MM.1S (cell line): ENCODE data around the gene ANKRD2.

Experiments used
- DNase-seq: peaks from one replicate; pipeline ENCODE4 v3.0.0-alpha.2; 2015
- H2AFZ ChIP-seq: fragments of 300-600 bp; sonication (generic); 2 replicates; pipeline ENCODE4 v1.6.0; 2016; ENCODE audit warnings: antibody characterized with exemption, low read length
- H3F3A ChIP-seq: fragments of 300-600 bp; sonication (generic); 2 replicates; pipeline ENCODE4 v1.6.1; 2016; ENCODE audit warnings: mild to moderate bottlenecking, antibody characterized with exemption, low read length, moderate library complexity, mixed read lengths; ENCODE audit not compliant: insufficient read depth
- H3K27ac ChIP-seq: fragments of 300-600 bp; sonication (generic); 2 replicates; pipeline ENCODE4 v1.5.1; 2016; ENCODE audit warnings: mild to moderate bottlenecking, low read length
- H3K27me3 ChIP-seq: fragments of 300-600 bp; sonication (generic); replicated peaks from 2 replicates; pipeline ENCODE4 v1.6.0; 2016; ENCODE audit warnings: low read length; ENCODE audit not compliant: insufficient read depth
- H3K36me3 ChIP-seq: fragments of 300-600 bp; sonication (generic); replicated peaks from 2 replicates; pipeline ENCODE4 v1.6.1; 2016; ENCODE audit warnings: mild to moderate bottlenecking, low read length, mixed read lengths; ENCODE audit not compliant: insufficient read depth
- H3K4me1 ChIP-seq: fragments of 300-600 bp; sonication (generic); 2 replicates; pipeline ENCODE4 v1.6.1; 2016; ENCODE audit warnings: low read length, mixed read lengths
- H3K4me2 ChIP-seq: fragments of 300-600 bp; sonication (generic); 2 replicates; pipeline ENCODE4 v1.6.0; 2016; ENCODE audit warnings: low read depth, low read length
- H3K4me3 ChIP-seq: fragments of 300-600 bp; sonication (generic); 2 replicates; pipeline ENCODE4 v1.5.1; 2016; ENCODE audit warnings: low read length, mixed read lengths
- H3K79me2 ChIP-seq: fragments of 300-600 bp; sonication (generic); 2 replicates; pipeline ENCODE4 v1.6.1; 2016; ENCODE audit warnings: mixed run types, low read length, mixed read lengths
- H3K9ac ChIP-seq: fragments of 300-600 bp; sonication (generic); 2 replicates; pipeline ENCODE4 v1.6.1; 2016; ENCODE audit warnings: low read length, mixed read lengths
- H3K9me2 ChIP-seq: fragments of 300-600 bp; sonication (generic); replicated peaks from 2 replicates; pipeline ENCODE4 v1.6.1; 2016; ENCODE audit warnings: mild to moderate bottlenecking, low read length, mixed read lengths; ENCODE audit not compliant: insufficient read depth
- H3K9me3 ChIP-seq: fragments of 300-600 bp; sonication (generic); replicated peaks from 2 replicates; pipeline ENCODE4 v1.6.1; 2016; ENCODE audit warnings: mild to moderate bottlenecking, low read length, mixed read lengths; ENCODE audit not compliant: insufficient read depth
- H4K20me1 ChIP-seq: fragments of 300-600 bp; sonication (generic); 2 replicates; pipeline ENCODE4 v1.6.1; 2016; ENCODE audit warnings: mild to moderate bottlenecking, low read length, moderate library complexity, mixed read lengths; ENCODE audit not compliant: insufficient read depth
- EZH2 ChIP-seq: fragments of 300-600 bp; sonication (generic); optimal IDR thresholded peaks from 2 replicates; pipeline ENCODE3; 2017; ENCODE audit warnings: low read depth, mild to moderate bottlenecking, antibody characterized with exemption, low read length, mixed read lengths
- EZH2phosphoT487 ChIP-seq: fragments of 300-600 bp; sonication (generic); IDR thresholded peaks from 2 replicates; pipeline ENCODE4 v1.6.1; 2018; ENCODE audit warnings: antibody characterized with exemption, low read length
- TF ChIP-seq, protein P1 (sequence below): fragments of 300-600 bp; sonication (generic); IDR thresholded peaks from 2 replicates; pipeline ENCODE4 v1.5.1; 2016; ENCODE audit warnings: antibody characterized with exemption, low read length, mixed read lengths

ANKRD2 gene

DNA sequence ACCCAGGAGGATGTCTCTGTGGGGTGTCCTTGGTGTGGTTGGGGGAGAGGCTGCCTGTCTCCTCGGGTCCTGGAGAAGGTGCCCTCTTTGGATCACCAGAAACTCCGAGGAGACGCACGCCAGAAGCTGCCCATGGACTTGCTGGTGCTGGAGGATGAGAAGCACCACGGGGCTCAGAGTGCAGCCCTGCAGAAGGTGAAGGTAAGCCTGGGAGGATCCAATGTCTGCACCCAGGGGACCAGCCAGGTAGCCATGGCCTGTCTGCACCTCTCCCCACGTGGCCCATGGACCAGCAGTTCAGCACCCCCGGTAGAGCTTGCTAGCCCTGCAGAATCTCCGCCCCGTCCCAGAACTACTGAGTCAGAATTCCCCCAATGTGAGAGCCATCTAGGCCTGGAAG is 5.1 kb downstream of the ANKRD2 start:
- H3K79me2 ChIP-seq = no peaks in the 10 kb centered on the region
- H3K36me3 ChIP-seq = no peaks in the 10 kb centered on the region
- no peak for DNase-seq
- no peak overlapping the region for H3K4me3 ChIP-seq
- no peak overlapping the region for H3K27ac ChIP-seq
- H3K9me2 ChIP-seq = no peaks in the 10 kb centered on the region
- H3F3A ChIP-seq = no peaks in the 10 kb centered on the region
- no peaks in the 10 kb centered on the region for H3K9me3 ChIP-seq
- no peak overlapping the region for H3K4me2 ChIP-seq
- TF ChIP-seq EZH2 = no peak
- TF ChIP-seq EZH2phosphoT487 = no peak
- TF ChIP-seq, protein P1, sequence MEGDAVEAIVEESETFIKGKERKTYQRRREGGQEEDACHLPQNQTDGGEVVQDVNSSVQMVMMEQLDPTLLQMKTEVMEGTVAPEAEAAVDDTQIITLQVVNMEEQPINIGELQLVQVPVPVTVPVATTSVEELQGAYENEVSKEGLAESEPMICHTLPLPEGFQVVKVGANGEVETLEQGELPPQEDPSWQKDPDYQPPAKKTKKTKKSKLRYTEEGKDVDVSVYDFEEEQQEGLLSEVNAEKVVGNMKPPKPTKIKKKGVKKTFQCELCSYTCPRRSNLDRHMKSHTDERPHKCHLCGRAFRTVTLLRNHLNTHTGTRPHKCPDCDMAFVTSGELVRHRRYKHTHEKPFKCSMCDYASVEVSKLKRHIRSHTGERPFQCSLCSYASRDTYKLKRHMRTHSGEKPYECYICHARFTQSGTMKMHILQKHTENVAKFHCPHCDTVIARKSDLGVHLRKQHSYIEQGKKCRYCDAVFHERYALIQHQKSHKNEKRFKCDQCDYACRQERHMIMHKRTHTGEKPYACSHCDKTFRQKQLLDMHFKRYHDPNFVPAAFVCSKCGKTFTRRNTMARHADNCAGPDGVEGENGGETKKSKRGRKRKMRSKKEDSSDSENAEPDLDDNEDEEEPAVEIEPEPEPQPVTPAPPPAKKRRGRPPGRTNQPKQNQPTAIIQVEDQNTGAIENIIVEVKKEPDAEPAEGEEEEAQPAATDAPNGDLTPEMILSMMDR = no peak
- no peak overlapping the region for H3K9ac ChIP-seq
- H3K27me3 ChIP-seq = no peaks in the 10 kb centered on the region
- H2AFZ ChIP-seq = no peak overlapping the region
- no peaks in the 10 kb centered on the region for H3K4me1 ChIP-seq
- no peaks in the 10 kb centered on the region for H4K20me1 ChIP-seq

GRCh38 chr10:97578171-97578844 is 5.7 kb downstream of the ANKRD2 start:
- no peak for DNase-seq
- Histone ChIP-seq H3K4me1 (no peaks in the 10 kb centered on the region), H3K9me2 (no peaks in the 10 kb centered on the region), H3K9me3 (no peaks in the 10 kb centered on the region), H3K79me2 (no peaks in the 10 kb centered on the region), H3K9ac (no peak overlapping the region), H3K36me3 (no peaks in the 10 kb centered on the region), H3K27me3 (no peaks in the 10 kb centered on the region), H3K27ac (no peak overlapping the region), H3K4me3 (no peak overlapping the region), H4K20me1 (no peaks in the 10 kb centered on the region), H3F3A (no peaks in the 10 kb centered on the region), H2AFZ (no peak overlapping the region), H3K4me2 (no peak overlapping the region)
- TF ChIP-seq EZH2phosphoT487 (no peak), EZH2 (no peak)
- TF ChIP-seq, protein P1 = no peak

- no peaks in the 10 kb centered on the region for H4K20me1 ChIP-seq
- H3K4me1 ChIP-seq = no peaks in the 10 kb centered on the region
- no peaks in the 10 kb centered on the region for H3K36me3 ChIP-seq
- no peak overlapping the region for H3K4me3 ChIP-seq
- TF ChIP-seq EZH2phosphoT487 (no peak), EZH2 (no peak)
- TF ChIP-seq, protein P1 = no peak
- no peaks in the 10 kb centered on the region for H3K9me3 ChIP-seq
- no peaks in the 10 kb centered on the region for H3K9me2 ChIP-seq
- no peak overlapping the region for H3K4me2 ChIP-seq
- no peak for DNase-seq
- no peaks in the 10 kb centered on the region for H3K79me2 ChIP-seq
- no peaks in the 10 kb centered on the region for H3K27me3 ChIP-seq
- no peak overlapping the region for H3K9ac ChIP-seq
- H3F3A ChIP-seq = no peaks in the 10 kb centered on the region
- no peak overlapping the region for H2AFZ ChIP-seq
- H3K27ac ChIP-seq = no peak overlapping the region
Observed at GRCh38 chr10:97580421-97581367, 8.1 kb downstream of the ANKRD2 start.
